ENCODE results near the gene SLC17A9.
"Not testable (repeated sequence)": the region's sequence is repeated elsewhere in the genome, so short reads cannot be mapped to it uniquely, and the experiment has no call there.

Gene SLC17A9

DNA sequence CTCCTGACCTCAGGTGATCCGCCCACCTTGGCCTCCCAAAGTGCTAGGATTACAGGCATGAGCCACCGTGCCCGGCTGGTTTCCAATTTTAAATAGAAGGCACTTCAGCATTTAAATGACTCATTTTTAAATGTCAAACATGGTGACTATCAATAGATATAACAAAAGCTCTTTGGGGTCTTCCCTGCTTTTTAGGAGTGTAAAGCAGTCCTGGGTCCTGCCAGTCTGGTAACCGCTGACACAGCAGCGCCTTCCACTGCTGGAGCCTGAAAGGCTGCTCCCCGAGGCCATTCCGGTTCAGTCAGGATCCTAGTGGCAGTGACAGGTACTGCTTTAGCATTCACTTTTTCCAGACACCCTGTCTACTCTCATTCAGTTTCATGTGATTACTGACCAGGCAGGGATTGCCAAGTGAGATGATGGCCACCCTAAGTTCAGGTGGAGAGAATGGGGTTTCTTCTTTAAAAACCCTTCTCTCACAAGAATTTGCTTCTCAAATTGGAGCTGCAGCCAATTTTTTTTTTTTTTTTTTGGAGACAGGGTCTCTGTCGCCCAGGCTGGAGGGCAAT is 31.3 kb upstream of the SLC17A9 start:
- DNase-seq (ENCODE audit: low spot score), result peak; percentile 50

GRCh38 chr20:62922451-62922921 is 30.0 kb upstream of the SLC17A9 start:
- DNase-seq (ENCODE audit: low spot score), result no peak

DNA sequence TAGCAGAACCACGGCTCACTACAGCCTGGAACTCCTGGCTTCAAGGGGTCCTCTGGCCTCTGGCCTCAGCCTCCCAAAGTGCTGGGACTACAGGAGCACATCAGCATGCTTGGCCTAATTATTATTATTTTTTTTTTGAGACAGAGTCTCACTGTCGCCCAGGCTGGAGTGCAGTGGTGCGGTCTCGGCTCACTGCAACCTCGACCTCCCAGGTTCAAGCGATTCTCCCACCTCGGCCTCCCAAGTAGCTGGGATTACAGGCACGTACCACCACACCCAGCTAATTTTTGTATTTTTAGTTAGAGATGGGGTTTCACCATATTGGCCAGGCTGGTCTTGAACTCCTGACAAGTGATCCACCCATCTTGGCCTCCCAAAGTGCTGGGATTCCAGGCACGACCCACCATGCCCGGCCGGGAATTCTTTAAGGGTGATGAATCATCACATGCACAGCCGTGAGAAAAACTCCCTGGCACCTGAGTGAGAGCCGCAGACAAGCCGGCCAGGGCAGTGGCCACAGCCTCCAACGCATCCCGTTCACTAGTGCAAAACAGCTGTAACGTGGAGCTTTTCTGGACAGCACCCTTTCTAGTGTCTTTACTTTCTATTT is 29.3 kb upstream of the SLC17A9 start:
- not testable (repeated sequence) for DNase-seq (ENCODE audit: low spot score)

GRCh38 chr20:62923669-62924441 is 28.7 kb upstream of the SLC17A9 start:
- no peak for DNase-seq (ENCODE audit: low spot score)

GRCh38 chr20:62924442-62925075 is 27.9 kb upstream of the SLC17A9 start:
- no peak for DNase-seq (ENCODE audit: low spot score)

GRCh38 chr20:62925076-62925419 is 27.5 kb upstream of the SLC17A9 start:
- no peak for DNase-seq (ENCODE audit: low spot score)

DNA sequence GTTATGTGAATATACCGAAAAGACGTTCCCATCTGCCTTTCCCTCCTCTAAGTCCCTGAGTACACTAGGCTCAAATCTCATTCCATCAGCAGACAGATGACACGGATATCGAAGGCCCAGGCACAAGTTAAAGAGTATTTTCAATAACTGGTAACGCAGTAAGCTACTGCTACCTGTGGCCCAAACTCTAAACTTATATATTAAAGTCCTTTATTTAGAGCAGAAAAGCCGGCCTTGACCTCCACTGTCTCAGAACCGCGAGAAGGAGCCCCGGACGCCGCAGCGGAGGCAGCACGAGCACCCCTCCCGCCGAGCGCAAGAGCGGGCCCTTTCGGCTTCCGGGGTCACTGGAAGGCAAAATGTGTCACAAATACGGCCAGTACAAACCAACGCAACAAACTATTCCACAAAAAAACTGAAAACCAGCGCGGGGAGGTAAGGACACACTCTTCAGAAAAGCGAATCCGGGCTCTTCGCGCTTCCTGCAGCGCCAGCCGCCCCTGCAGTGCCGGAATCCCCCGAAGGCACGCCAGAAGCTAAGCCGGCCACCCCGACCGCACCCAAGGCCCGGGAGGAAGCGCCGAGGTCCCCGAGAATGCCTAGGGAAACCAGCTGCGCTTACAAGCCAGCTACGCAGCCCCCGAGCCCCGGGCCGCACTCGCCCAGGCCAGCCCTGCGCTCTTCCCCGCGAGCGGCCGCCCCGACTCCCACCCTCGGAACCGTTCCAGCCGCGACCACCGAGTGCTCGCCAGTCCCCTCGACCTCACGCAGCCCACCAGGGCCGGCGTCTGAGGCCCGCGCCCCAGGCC is 26.9 kb upstream of the SLC17A9 start:
- no peak for DNase-seq (ENCODE audit: low spot score)

DNA sequence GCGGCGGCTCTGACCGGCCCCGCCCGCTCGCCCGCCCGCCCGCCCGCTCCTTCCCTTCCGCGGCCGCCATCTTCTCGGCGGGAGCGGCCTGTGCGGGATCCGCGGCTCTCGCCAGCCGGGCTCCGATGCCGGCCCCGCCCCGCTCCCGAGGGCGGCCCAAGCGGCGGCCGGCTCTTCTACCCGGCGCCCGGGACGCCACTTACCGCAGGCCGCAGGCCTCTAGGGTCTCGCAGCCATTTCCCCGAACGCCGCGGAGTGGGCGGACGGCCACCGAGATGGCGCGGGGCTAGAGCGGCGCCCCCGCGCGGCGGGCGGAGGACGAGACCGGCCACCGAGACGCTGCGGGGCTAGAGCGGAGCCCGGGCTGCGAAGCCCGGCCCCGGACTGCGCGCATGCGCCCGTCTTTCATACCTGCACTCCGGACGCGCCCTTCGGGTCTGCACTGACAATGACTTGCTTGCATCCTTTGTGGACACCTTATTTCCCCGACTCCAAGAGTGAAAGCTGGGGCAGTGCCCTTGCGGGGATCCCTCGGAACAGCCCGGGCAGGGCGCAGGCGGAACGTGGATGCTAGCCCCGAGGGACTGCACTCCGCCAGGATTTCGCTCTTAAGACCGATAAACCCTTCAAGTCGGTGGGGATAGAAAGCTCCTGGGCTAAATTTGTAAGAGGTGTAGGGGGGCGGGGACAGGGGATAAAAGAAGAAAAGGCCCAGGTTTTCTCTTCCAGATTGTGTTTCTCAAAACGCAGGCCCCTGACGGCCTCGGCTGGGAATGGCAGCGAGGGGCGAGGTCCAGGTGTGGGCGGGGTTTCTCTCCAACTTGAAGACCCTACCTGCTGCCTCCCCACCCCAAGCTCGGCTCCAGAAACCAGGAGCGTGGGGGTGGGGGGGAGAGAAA is 26.0 kb upstream of the SLC17A9 start, which contains the start of gene DIDO1:
DIDO1 (minus strand) TSS at position 277 of the 899 bp plus-strand sequence.
- DNase-seq (ENCODE audit: low spot score), result peak; percentile 93

DNA sequence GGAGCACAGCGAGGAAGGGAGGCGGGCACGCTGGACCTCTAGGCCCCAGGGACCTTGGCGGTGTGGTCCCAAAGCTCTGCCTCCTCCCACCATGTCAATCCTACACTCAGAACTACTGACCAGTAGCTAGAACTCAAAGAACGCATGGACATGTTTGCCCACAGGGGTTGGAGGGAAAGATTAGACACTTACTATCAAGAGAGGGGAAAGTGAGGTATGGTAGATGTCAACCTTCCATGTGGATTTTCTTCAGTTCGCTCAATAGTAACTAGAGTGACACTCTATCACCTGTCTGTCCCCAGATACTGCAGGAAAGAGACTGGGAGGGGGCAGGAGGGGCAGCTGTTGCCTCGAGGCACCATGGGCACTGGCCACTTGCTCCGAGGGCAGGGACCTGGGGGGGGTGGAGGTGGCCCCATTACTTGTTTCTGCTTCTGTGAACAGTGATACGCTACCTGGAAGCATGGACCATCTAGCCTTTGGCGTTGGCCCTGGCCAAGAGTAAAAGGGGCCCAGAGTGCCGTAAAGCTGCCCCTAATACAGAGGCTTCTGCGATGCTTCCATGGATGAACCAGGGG is 25.3 kb upstream of the SLC17A9 start:
- no peak for DNase-seq (ENCODE audit: low spot score)

DNA sequence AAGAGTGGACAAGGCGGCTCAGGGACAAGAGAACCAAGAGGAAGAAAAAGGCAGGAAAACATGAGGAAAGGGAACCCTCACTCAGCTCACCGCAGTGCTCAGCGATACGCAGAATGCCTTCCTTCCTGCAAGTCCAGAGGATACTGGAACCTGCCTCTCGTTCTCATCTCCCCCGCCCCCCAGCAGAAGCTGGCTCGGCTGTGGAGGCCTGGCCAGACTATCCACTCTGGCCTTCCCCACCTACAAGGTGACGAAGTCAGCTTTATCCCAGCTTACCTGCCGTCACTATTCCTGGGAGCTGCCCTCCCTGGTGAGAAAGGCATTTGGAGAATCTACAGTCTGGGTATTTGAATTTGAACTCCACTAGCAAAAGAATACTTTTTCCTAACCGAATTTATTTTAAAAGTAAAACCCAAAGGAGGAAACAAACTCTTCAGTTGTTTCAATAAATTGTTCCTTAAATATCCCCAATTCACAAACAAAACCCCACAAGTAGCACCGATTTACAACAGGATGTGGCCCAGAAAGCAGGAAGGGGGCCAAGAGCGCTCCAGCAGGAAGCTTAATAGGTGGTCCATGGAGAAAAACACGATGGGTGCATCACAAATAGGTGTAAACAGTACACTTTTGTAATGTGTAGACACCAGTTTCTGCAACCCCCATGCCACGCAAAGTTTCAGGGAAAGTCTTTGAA is 24.1 kb upstream of the SLC17A9 start:
- peak; percentile 46 for DNase-seq (ENCODE audit: low spot score)

DNA sequence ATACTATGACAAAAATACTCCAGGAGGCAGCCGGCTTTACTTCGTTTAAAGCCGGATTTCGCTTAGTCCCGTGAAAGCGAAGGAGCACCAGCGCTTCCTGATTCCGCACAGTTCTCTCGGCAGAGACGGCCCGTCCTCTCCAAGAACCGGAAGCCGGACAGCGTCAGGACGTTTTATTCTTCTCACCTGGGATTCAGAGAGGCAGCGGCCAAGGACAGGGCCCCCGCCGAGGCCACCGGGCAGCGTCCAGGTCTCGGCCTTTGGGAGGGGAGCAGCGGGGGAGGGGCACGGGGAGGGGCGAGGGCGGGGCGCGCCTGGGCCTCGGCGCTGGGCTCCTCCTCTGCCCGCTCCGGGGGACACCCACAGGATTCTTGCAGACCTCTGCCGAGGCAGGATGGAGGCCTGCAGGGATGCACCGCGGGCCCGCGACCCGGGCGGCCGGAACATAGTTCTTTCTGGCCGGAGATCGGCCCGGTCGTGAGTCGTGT is 23.4 kb upstream of the SLC17A9 start:
- peak; percentile 85 for DNase-seq (ENCODE audit: low spot score)

DNA sequence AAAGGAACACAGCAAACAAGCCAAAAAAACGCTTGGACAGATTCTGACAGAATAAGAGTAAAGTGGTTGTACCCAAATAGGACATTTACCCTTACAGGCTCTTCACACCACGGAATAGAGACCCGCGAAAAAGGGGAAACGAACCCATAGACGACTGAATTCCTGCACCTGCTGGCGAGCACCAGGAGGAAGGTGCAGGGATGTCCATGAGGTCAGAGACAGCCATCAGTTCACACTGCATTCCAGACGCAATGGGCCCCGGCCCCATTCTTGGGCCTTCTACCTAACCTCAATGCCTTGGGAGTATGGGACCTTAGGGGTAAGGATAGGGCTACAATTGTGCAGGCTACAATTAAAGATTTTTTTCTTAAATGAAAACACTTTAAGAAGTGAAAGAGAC is 21.0 kb upstream of the SLC17A9 start:
- no peak for DNase-seq (ENCODE audit: low spot score)

GRCh38 chr20:62933966-62934365 is 18.5 kb upstream of the SLC17A9 start:
- no peak for DNase-seq (ENCODE audit: low spot score)

- DNase-seq (ENCODE audit: low spot score), result no peak
Measured at GRCh38 chr20:62935204-62935967, 17.1 kb upstream of the SLC17A9 start.

DNA sequence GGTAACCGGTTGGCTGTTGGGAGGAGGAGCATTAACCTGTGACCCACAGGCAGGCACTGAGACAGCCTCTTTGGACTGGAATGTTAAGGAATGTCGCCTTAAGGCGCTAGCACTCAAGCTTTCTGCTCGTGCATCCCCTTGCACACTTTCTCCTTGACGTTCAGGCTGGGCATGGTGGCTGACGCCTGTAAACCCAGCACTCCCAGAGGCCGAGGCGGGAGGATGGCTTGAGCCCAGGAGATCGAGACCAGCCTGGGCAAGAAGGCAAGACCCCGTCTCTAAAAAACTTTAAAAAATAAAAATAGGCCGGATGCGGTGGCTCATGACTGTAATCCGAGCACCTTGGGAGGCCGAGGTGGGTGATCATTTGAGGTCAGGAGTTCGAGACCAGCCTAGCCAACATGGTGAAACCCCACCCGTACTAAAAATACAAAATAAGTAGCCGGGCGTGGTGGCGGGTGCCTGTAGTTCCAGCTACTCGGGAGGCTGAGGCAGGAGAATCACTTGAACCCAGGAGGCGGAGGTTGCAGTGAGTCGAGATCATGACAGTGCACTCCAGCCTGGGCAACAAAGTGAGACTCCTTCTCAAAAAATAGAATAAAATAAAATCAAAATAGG is 16.4 kb upstream of the SLC17A9 start:
- DNase-seq (ENCODE audit: low spot score), result no peak

DNA sequence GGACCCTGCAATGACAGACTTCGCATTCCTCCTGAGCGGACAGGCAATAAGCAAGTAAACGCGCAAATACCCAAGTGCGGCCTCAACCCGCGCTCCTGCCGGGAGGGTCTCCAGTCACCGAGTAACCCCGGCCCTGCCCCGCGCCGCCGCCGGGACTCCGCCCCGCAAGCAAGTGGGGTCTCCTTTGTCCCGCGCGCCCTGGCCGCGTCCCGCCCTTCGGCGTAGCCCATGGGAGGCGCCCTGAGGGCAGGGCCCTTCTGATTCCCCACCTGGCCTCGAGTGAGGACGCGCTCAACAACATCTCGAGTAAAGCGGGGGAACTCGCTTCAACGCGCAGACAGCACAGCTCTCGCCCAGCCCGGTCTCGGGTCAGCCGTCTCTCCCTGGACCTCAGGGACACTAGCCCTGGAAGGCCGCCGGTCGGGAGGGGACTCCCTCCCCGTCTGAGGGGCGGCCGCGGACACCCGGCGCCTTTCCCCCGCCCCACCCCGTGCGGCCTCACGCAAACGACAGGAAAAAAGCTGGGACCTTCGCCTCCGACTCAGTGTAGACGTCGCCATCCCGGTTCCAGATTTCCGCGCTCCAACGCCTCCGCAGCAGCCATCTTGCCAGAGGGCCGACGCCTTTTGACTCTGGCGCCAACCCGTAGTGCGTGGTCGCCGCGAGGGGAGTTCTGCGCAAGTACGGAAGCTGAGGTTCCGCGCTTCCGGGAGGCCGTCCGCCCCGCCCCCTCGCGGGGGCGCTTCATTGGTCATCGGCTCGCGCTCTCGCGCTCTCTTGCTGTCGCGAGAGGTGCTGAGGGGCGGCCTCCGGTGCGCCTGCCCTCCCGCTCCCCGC is 15.0 kb upstream of the SLC17A9 start:
- DNase-seq (ENCODE audit: low spot score), result peak; percentile 97

DNA sequence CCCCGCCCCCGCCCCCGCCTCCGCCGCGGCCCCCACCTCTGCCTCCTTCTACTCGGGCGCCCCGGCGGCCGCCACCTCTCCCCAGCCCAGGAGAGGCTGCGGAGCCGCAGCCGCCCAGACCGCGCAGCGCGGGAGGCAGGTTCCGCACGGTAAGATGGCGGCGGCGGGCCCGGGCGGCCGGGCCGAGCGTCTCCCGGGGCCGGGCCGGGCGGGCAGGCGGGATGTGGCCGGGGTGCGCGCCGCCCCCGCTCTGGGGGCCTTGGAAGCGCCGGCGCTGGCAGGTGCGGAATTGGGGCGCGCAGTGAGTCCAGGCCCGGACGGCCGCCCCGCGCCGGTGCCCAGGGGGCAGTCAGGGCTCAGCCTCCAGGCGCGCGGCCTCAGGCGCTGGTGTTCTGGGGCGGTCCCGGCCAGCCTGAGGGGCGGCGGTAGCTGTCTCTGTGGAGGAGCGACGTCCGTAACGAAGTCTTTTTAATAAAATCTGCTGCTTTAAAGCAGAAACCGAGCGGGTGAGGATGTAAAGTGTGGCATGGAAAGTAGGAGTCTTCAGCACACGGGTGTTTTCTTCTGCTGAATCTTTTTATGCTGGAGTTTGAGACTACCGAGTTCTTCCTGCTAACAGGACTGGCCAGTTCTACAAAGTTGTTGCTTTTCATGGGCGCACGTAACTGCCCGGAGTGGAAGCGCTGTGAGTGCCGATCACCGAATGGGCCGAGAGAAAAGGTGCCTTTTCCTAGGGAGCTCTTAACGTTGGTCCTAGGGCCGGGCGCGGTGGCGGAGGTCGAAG is 14.2 kb upstream of the SLC17A9 start, which contains the start of gene GID8:
GID8 (plus strand) TSS at position 43 of the 784 bp plus-strand sequence. CDS start 3,356 bp downstream, outside the sequence.
- peak; percentile 66 for DNase-seq (ENCODE audit: low spot score)
